NB4 (cell line): ENCODE data around the gene RPL10A.

Source experiments
- DNase-seq: peaks from one replicate; pipeline ENCODE4 v3.0.0; 2010; ENCODE audit warnings: low read depth
- H3K4me3 ChIP-seq: one replicate; pipeline ENCODE4 v1.5.1; 2011; ENCODE audit warnings: mild to moderate bottlenecking, low read depth, low read length, moderate library complexity
- CTCF ChIP-seq: IDR thresholded peaks from one replicate; pipeline ENCODE4 v1.5.1; 2012; ENCODE audit warnings: low read depth, low read length
- MAX ChIP-seq: IDR thresholded peaks from 2 replicates; pipeline ENCODE4 v1.6.1; 2011; ENCODE audit warnings: low read depth, low read length
- MYC ChIP-seq: IDR thresholded peaks from 2 replicates; pipeline ENCODE4 v1.6.1; 2011; ENCODE audit warnings: low read depth, low read length
- POLR2A ChIP-seq: IDR thresholded peaks from 2 replicates; pipeline ENCODE4 v1.6.1; 2011; ENCODE audit warnings: mild to moderate bottlenecking; ENCODE audit not compliant: insufficient read length; ENCODE audit errors: extremely low read depth

The RPL10A gene

GRCh38 chr6:35468181-35468979 lies at the start of gene RPL10A:
RPL10A (plus strand) TSS chr6:35468401; CDS start chr6:35468435, 34 bp downstream.
- TF ChIP-seq POLR2A (peak; percentile 100), CTCF (peak; percentile 96), MYC (peak; percentile 100), MAX (peak; percentile 95)
- peak within 1 kb of the TSS; percentile 77 for H3K4me3 ChIP-seq
- DNase-seq = peak; percentile 97

- H3K4me3 ChIP-seq = no peak overlapping the region
- DNase-seq = peak; percentile 87
- peak; percentile 64 for TF ChIP-seq CTCF
- TF ChIP-seq POLR2A = no peak
- TF ChIP-seq MAX = peak; percentile 75
- peak; percentile 74 for TF ChIP-seq MYC
These were observed 48.8 kb upstream of the RPL10A start for GRCh38 chr6:35419417-35419816.

GRCh38 chr6:35419961-35420360 lies 48.2 kb upstream of the RPL10A start:
- H3K4me3 ChIP-seq = no peak overlapping the region
- TF ChIP-seq CTCF (no peak), POLR2A (no peak), MYC (no peak), MAX (no peak)

GRCh38 chr6:35425284-35425683 lies 42.9 kb upstream of the RPL10A start:
- no peak overlapping the region for H3K4me3 ChIP-seq
- TF ChIP-seq MAX (no peak), POLR2A (no peak), MYC (no peak), CTCF (no peak)
- DNase-seq = peak; percentile 65

More at GRCh38 chr6:35419961-35420360, 48.2 kb upstream of the RPL10A start:
- DNase-seq = no peak

- peak; percentile 65 for DNase-seq
- TF ChIP-seq CTCF = no peak
- 0 out of 2 replicates have a peak, but pooled peaks have one; percentile 15 for TF ChIP-seq MAX
- no peak overlapping the region for H3K4me3 ChIP-seq
These were observed 42.1 kb upstream of the RPL10A start for GRCh38 chr6:35426074-35426473.
